ENCODE data around the gene MMD2.

Gene MMD2

DNA sequence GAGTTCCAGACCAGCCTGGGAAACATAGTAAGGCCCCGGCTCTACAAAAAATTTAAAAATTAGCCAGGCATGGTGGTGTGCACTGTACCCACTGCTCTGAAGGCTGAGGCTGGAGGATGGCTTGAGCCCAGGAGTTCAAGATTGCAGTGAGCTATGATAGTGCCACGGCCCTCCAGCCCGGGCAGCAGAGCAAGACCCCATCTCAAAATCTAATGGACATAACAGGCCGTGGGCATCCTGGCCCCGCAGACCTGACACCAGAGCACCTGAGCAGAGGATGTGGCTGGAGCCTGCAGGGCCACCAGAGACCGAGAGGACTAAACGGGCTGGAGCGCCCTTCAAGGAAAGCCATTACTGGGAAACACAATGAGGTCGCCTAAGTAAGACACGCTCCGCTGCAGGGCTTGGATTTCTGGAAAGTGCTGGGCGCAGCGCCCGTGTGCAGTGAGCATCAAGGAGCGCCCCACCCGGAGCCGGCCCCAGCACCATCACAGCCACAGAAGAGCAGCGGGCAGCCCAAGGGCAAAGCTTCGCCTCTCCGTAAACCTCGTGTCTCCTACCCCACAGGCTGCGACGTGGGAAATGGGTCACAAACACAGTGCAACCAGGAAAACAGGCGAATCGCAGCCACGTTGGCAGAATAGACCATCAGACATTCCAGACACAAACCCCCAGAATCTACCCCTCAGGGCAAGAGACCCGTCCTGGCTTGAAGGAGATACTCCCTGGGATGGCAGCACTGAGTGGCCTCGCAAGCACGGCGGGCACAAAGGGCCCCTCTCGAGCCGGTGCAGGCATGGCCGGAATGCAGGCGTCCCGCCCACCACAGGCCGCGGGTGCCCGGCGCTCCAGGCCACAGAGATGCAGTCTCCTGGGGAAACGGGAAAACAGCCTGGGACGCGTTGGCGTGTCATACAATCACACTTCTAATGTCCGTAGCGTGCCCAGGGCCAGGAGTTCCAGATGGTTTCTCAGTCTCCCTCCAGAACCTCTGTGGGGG lies 80.4 kb downstream of the MMD2 start:
- peak in 1 of 10 donors; percentile 85 for DNase-seq
- intact Hi-C loops (cut with DNase I) = no loop called here

DNA sequence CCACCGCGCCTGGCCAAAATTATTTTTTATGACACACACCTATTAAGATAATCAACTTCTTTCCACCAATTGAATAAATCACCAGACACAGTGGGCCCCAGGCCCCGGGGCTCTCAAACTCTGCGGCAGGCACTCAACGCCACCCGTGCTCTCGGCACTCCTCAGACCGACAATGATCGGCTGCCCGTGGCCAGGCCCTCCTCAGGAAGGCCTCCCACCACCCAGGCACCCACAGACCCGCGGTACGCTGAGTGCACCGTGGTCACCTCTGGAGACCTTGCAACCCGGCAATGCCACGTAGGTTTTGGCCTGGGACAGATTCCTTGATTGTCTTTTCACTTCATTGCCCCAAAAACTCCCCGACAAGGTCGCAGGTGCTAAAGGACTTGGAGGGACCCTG lies 82.4 kb downstream of the MMD2 start:
- DNase-seq = peak in 1 of 10 donors; percentile 60
- intact Hi-C loops (cut with DNase I) = no loop called here

GRCh38 chr7:4875391-4875790 lies 83.6 kb downstream of the MMD2 start:
- DNase-seq = peak in 1 of 10 donors; percentile 59
- intact Hi-C loops (cut with DNase I) = no loop called here

DNA sequence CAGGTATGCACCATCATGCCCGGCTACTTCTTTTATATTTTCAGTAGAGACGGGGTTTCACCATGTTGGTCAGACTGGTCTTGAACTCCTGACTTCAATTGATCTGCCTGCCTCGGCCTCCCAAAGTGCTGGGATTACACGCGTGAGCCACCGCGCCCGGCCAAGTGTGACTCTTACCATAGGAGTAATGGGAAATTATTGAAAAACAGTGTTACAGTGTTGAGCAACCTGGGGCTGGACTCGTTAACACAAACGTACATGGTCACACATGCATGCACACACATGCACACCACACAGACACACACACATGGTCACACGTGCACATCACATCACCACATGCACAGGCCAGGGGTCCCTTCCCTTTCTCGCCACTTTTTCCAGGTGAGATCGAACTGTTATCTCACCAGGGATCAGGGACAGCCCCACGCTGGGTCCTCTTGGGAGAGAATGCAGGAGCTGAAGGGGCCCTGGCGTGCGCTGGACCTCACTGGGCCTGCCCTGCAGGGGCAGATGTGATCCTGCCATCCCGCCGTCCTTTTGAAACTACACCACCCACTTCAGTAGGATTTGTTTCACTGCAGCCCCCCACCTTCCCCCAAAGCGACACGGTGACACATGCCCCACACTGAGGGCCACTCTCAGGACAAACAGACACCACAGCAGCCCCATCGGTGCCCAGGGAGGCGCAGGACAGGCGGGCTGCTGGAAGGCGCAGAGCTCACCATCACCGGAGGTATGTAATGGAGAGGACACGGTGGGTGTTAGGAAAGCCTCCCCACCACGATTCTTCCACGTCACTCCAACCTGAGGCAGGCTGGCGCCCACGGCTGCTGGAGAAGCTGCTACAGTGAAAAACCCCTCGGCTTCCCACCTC lies 85.7 kb downstream of the MMD2 start:
- DNase-seq = peak in 1 of 10 donors; percentile 18

DNA sequence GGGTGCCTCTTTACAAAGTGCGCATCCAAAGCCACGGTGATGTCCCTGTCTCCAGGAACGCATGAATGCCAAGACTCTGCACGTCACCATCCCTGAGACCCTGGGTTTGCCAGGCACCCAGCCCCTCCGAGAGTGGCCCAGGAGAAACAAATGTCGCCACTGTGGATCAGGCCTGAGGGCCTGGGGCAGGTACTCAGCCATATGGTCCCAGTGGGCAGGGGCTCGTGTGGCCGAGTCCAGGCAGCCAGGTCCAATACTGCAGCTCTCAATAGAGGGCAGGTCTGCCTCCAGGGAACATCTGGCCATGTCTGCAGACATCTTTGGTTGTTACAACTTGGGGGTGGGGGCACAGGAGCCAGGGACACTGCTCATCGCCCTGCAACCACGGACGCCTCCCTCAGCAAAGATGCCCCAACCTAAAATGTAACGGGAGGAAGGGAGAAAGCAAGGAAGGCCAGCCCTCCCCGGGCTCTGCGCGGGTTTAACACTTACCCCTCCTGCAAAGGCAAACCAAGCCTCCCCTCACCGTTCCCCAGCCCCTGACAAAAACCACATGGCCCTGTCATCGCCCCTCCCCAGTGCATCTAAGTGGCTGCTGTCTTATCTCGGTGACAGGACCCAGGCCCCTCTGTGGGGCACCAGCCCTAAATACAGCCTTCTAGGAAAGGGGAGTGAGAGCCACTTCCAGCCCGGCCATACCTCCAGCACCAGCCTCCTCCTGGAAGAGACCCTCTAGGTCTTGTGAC lies 86.9 kb downstream of the MMD2 start:
- intact Hi-C loops (cut with DNase I) = no loop called here
- DNase-seq = peak in 1 of 10 donors; percentile 54

More for the DNA sequence above, 85.7 kb downstream of the MMD2 start:
- intact Hi-C loops (cut with DNase I) = no loop called here

DNA sequence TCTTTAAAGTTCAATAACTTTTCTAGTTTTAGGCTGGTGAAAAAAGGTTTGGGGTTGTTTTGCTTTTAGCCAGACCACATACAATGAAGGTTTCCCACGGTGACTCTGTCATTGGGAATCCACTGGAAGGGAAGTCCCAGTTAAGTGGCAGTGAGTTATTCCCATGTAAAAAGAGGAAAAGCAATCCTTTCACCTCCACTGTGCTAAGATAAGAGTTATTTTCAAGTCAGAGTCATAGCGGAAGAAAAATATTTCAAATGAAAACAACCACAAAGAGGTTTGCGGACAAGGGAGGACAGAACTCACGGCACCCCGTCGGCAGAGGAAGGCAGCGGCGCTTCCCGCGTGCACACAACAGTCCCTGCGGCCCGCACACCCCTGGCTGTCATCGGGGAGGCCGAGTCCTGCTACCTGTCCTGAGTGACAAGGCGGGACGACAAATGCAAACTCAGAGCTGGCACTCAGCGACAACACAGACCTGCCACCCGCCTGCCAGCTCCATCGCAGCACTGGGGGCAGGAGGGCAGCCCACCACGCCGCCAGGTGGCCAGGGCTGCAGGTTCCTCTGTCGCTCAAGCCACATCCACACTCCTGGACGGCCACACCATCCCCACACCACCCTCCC lies 87.8 kb downstream of the MMD2 start:
- intact Hi-C loops (cut with DNase I) = no loop called here
- DNase-seq = peak in 1 of 10 donors; percentile 85

DNA sequence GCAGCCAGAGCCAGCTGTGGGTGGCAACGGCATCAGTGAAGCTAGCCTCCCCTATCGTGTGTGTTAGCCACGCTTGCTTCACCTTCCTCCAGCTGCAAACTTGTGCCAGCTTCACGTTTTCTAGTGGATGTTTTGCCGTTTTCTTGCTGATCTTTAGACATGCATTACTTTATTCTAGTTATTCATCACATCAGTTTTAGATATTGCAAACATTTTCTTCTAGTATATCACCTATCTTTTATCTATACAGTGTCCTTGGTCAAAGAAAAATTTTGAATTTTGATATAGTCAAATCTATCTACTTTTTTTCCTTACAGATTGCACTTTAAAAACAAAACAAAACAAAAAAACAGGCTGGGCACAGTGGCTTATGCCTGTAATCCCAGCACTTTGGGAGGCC lies 90.5 kb downstream of the MMD2 start:
- intact Hi-C loops (cut with DNase I) = no loop called here
- DNase-seq = no peak

DNA sequence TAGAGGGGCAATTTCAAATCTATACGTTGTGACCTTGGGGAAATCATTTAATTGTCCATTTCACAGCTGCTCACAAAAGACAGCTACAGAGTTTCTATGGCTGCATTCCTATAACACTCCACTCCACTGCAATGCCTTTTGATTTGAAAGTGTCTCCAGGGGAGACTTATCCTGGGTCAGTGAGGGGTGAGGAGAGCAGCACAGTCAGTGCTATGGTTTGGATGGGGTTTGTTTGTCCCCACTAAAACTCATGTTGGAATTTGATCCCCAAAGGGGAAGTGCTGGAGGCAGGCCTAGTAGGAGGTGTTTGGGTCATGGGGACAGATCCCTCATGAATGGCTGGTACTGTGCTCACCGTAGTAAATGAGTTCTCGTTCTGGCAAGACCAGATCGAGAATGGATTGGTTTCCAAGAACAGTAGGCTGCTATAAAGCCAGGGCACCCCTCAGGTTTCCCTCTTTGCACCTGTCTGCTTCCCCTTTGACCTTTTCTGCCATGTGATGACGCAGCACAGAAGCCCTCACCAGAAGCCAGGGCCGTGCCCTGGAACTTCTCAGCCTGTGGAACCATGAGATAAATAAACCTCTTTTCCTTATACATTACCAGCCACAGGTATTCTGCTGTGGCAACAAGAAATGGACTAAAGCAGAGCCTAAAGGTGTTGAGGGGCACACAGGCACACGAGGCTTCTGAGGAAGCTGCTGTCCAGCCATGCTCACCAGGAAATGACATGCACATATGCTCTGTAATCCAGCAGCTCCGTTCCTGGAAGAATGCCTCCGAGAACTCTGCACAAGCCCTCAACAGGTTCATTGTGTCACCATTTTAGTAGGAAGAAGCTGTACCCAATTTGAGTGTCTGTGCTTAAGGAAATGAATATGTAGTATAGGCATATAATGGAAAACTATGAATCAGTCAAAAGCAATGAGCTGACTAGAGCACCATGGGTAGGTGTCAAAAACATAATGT lies 92.2 kb downstream of the MMD2 start:
- DNase-seq = no peak

GRCh38 chr7:4862156-4862555 lies 96.8 kb downstream of the MMD2 start:
- intact Hi-C loops (cut with DNase I) = no loop called here
- DNase-seq = no peak

More for the DNA sequence above, 92.2 kb downstream of the MMD2 start:
- intact Hi-C loops (cut with DNase I) = no loop called here

GRCh38 chr7:4861673-4862072 lies 97.3 kb downstream of the MMD2 start, which contains the start of gene PAPOLB:
Gene PAPOLB (minus strand): TSS chr7:4862030. CDS start chr7:4861810, 220 bp downstream.
- DNase-seq = peak in 1 of 10 donors; percentile 58
- intact Hi-C loops (cut with DNase I) = no loop called here

- no peak for DNase-seq
- intact Hi-C loops (cut with DNase I) = no loop called here
Observed at GRCh38 chr7:4861227-4861626, 97.8 kb downstream of the MMD2 start.

GRCh38 chr7:4857189-4857588 lies 101.8 kb downstream of the MMD2 start:
- intact Hi-C loops (cut with DNase I) = no loop called here
- DNase-seq = no peak

DNA sequence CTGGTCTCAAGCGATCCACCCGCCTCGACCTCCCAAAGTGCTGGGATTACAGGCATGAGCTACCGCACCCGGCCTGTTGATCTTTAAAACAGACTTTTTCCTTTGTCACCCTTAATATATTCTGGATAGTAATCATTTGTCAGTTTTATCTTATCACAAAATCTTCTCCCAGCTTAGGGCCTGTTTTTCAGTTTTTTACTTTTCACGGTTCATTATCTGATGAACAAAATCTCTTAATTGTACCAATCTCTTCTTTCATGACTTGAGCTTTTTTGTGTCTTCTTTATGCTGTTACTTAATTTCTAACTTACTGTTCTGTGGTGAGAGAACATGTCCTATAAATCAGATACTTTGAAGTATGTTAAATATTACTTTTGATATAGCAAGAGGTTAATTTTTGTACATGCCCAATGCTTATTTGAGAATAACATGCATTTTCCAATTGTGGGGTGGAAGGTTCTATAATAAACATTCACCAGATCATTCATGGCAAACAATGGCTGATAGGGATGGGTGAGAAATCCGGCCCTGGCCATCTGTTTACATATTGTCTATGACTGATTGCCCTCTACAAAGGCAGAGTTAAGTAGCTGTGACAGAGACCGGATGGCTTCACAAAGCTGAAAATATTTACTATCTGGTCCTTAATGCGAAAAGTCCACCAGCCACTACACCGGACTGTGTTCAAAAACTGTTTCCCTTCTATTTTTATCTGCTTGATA lies 102.5 kb downstream of the MMD2 start:
- intact Hi-C loops (cut with DNase I) = no loop called here
- DNase-seq = no peak

All from posterior cingulate gyrus (tissue), 11 donors.